Neural cell (in vitro differentiated cells): Measurements from ENCODE around the gene SYT17.

Experiments used
- MXI1 ChIP-seq: fragments of 450-650 bp; conservative IDR thresholded peaks from 2 replicates; pipeline ENCODE4 v1.6.1; 2014; ENCODE audit warnings: antibody characterized with exemption, mild to moderate bottlenecking; ENCODE audit not compliant: poor library complexity, severe bottlenecking
- POLR2AphosphoS5 ChIP-seq: IDR thresholded peaks from 2 replicates; pipeline ENCODE4 v1.6.1; 2012
- RAD21 ChIP-seq: fragments of 450-650 bp; conservative IDR thresholded peaks from 2 replicates; pipeline ENCODE4 v1.6.1; 2014; ENCODE audit warnings: antibody characterized with exemption, mild to moderate bottlenecking, moderate library complexity
- TAF1 ChIP-seq: IDR thresholded peaks from 2 replicates; pipeline ENCODE4 v1.6.1; 2012; ENCODE audit warnings: low read depth
- TF ChIP-seq, protein P1 (sequence below): fragments of 450-650 bp; IDR thresholded peaks from 2 replicates; pipeline ENCODE4 v1.5.1; 2014; ENCODE audit warnings: antibody characterized with exemption, mild to moderate bottlenecking, moderate library complexity; ENCODE audit not compliant: poor library complexity, severe bottlenecking

DNA sequence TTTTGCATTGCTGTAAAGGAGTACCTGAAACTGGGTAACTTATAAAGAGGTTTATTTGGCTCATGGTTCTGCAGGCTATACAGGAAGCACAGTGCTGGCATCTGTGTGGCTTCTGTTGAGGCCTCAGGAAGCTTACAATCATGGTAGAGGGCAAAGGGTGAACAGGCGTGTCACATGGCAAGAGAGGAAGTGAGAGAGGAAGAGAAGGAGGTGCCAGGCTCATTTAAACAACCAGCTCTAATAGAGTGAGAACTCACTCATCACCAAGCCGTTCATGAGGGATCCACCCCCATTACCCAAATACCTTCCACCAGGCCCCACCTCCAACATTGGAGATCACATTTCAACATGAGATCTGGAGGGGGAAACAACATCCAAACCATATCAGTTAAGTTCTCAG, 101.1 kb downstream of the SYT17 start:
- no peak for TF ChIP-seq MXI1
- TF ChIP-seq, protein P1, sequence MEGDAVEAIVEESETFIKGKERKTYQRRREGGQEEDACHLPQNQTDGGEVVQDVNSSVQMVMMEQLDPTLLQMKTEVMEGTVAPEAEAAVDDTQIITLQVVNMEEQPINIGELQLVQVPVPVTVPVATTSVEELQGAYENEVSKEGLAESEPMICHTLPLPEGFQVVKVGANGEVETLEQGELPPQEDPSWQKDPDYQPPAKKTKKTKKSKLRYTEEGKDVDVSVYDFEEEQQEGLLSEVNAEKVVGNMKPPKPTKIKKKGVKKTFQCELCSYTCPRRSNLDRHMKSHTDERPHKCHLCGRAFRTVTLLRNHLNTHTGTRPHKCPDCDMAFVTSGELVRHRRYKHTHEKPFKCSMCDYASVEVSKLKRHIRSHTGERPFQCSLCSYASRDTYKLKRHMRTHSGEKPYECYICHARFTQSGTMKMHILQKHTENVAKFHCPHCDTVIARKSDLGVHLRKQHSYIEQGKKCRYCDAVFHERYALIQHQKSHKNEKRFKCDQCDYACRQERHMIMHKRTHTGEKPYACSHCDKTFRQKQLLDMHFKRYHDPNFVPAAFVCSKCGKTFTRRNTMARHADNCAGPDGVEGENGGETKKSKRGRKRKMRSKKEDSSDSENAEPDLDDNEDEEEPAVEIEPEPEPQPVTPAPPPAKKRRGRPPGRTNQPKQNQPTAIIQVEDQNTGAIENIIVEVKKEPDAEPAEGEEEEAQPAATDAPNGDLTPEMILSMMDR = no peak
- no peak for TF ChIP-seq RAD21
- no peak for TF ChIP-seq TAF1
- no peak for TF ChIP-seq POLR2AphosphoS5
